Right forelimb (tissue), 1 donor: ENCODE results near the gene LILRA2.
"Not testable (repeated sequence)": the region's sequence is repeated elsewhere in the genome, so short reads cannot be mapped to it uniquely, and the experiment has no call there.

ENCODE experiments used
- DNase-seq: peaks from one replicate; pipeline ENCODE4 v3.0.0-alpha.2; 2018

The LILRA2 gene

DNA sequence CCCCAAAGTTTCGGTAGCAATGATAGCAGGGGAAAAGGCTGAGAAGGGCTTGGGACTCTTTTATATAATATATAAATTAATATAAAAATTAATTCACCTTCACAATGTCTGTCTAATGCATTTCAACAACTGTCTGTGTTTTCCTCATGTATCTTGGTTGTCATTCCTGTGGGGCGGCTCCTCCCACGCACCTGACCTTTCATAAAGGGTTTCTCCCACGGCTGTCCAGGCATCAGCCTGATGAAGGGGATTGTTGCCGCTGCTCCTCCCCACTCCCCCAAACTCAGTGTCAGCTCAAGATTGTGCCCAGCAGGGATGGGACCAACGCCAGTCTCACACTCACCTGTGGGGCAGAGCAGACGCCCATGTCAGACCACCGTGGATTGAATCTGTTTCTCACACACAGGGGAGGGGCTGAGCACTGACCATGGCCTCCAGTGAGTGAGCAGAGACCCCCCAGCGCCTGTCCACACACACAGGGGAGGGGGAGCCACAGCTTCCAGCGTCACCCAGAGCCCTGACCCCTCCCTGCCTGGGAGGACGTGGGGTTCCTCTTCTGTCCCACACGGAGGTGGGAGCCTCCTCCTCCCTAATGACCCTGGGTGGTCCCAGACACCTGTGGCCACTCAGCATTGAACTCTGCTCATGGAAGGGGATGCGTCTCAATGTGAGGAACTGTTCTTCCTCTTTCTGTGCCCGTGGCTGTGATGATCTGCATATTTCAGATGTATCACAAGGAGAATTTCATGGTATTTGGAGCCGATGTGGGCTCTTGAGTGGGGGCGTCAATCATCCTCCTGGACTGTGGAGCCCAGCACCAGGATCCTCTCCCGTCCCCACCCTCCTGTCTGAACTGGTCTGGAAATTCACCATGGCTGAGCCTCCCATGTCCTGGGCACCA lies 1.6 kb upstream of the LILRA2 start:
- DNase-seq, result not testable (repeated sequence)

- no peak for DNase-seq
Measured at GRCh38 chr19:54572696-54573311, 786 bp upstream of the LILRA2 start.

DNA sequence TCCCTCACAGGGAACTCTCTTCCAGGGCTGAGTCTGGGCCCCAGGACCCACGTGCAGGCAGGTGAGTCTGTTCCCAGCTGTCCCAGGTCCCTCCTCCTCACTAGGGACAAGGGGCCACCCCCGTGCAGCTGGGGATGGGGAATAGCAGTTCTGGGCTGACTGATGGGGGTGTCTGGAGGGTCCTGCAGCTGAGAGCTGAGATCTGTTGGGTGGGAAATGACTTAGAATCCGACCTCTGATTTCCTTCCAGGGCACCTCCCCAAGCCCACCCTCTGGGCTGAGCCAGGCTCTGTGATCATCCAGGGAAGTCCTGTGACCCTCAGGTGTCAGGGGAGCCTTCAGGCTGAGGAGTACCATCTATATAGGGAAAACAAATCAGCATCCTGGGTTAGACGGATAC lies 461 bp downstream of the LILRA2 start:
- no peak for DNase-seq

GRCh38 chr19:54574527-54575056 lies 1.0 kb downstream of the LILRA2 start:
- DNase-seq, result no peak

- not testable (repeated sequence) for DNase-seq
Measured at GRCh38 chr19:54575205-54575604, 1.6 kb downstream of the LILRA2 start.

DNA sequence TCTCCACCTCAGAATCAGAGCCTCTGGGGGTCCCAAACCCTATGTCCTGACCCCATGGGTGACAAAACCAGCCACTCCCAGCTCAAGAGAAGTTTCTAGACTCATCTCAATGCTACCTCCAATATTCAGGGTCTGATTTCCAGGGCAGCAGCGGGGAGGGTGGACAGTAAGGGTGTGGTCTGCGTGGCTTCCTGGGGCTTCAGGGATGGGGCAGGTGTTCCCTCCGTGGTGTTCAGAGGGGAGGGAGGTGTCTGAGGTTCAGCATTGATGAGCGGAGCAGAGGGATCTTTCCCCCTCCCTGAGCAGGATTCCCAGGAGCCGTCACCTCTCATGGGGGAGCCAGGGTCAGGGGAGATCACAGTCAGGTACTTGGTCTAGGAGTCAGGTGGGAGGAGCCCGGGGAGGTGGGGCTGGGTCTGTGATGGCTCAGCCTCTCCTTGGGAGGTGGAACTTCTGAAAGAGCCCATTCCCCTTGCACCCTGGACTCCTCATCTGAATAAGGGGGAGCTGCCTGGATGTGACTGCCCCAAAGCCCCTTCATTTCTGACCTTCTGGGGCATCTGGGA lies 2.9 kb downstream of the LILRA2 start:
- DNase-seq, result no peak

DNA sequence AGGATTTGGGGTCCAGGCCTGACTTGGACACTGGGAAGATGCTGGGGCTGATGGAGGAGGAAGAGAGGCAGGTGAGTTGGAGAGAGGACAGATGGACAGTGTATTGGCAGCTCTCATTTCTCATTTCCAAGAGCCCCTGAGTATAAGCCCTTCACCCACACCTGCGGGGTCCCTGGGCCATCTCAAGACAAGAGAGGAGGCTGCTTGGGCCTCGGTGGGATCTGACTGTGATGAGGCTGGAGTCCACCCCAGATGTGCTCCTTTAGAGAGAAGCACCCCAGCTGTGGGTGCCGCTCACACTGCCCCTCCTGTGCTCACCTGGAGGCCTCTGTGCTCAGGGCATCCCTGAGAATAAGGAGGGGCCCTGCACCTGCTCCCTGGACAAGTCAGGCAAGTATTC lies 3.7 kb downstream of the LILRA2 start:
- no peak for DNase-seq

DNA sequence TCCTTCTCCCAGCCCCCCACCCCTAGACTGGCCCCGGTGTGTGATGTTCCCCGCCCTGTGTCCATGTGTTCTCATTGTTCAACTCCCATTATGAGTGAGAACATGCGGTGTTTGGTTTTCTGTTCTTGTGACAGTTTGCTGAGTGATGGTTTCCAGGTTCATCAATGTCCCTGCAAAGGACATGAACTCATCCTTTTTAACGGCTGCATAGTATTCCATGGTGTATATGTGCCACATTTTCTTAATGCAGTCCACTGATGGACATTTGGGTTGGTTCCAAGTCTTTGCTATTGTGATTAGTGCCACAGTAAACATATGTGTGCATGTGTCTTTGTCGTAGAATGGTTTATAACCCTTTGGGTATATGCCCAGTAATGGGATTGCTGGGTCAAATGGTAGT lies 4.7 kb downstream of the LILRA2 start:
- not testable (repeated sequence) for DNase-seq

DNA sequence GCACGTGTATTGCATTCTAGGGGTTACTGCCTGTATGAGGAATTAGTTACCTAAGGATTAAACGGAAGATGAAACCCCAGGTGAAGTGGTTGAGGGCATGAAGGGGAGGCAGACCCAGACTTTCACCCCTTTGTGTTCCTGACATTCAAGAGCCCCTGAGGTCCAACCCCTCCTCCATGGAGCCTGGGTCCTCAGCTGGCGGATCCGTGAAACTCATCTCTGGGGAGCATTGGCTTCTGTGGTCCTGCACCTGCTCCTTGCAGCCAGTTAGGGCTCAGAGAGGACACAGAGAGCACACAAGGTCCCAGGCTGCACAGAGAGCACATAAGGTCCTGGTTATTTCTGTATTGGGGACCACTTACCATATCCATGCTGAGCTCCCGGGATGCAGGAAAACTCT lies 12.8 kb downstream of the LILRA2 start:
- DNase-seq, result no peak

DNA sequence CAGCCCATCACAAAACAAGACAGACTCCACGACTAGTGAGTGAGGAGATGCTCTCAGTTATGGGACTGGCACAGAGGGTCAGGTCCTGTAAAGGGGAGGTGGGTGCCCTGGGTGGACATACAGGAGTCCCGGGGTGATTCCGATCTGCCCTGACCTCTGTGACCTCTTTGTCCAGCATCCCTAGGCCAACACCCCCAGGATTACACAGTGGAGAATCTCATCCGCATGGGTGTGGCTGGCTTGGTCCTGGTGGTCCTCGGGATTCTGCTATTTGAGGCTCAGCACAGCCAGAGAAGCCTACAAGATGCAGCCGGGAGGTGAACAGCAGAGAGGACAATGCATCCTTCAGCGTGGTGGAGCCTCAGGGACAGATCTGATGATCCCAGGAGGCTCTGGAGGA lies 13.4 kb downstream of the LILRA2 start:
- no peak for DNase-seq

DNA sequence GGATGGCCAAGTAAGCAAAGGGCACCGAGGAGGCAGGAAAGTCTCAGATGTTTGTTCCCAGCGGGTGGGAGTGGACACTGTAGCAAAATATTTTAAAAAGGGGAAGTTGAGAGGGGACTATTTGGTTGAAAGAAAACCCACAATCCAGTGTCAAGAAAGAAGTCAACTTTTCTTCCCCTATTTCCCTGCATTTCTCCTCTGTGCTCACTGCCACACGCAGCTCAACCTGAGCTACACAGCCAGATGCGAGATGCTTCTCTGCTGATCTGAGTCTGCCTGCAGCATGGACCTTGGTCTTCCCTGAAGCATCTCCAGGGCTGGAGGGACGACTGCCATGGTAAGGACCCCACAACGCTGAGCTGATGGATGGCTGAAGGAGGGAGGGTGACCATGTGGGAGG lies 19.9 kb downstream of the LILRA2 start, which contains the start of gene LILRA1:
LILRA1 (plus strand) TSS at position 188 of the 400 bp plus-strand sequence. CDS start 613 bp downstream, outside the sequence.
- not testable (repeated sequence) for DNase-seq

DNA sequence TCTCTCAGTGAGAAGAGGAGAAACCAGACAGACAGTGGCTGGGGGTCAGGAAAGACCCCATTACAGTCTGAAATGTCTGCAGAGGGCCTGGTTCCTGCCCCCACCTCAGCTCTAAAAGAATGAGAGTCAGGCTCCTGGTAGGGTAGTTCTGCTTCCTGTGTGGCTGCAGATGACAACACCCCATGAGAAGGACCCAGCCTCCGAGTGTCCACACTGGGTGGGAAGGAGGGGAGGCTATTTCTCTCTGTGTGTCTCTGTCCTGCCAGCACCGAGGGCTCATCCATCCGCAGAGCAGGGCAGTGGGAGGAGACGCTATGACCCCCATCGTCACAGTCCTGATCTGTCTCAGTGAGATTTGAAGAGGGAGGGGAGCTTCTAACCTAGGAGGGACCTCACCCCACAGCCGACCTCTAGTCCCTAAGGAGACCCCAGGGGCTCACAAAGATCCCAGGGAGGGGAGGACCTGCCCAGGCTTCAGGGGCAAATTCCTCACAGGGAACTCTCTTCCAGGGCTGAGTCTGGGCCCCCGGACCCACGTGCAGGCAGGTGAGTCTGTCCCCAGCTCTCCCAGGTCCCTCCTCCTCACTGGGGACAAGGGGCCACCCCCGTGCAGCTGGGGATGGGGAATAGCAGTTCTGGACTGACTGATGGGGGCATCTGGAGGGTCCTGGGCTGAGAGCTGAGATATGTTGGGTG lies 20.5 kb downstream of the LILRA2 start:
- not testable (repeated sequence) for DNase-seq

DNA sequence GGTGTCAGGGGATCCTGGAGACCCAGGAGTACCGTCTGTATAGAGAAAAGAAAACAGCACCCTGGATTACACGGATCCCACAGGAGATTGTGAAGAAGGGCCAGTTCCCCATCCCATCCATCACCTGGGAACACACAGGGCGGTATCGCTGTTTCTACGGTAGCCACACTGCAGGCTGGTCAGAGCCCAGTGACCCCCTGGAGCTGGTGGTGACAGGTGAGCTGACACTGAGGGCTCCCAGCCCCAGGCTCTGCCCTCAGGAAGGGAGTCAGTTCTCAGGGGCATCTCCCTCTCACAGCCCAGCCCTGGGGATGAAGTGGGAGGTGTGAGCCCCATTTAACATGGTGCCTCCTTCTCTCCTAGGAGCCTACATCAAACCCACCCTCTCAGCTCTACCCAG lies 21.1 kb downstream of the LILRA2 start:
- no peak for DNase-seq

DNA sequence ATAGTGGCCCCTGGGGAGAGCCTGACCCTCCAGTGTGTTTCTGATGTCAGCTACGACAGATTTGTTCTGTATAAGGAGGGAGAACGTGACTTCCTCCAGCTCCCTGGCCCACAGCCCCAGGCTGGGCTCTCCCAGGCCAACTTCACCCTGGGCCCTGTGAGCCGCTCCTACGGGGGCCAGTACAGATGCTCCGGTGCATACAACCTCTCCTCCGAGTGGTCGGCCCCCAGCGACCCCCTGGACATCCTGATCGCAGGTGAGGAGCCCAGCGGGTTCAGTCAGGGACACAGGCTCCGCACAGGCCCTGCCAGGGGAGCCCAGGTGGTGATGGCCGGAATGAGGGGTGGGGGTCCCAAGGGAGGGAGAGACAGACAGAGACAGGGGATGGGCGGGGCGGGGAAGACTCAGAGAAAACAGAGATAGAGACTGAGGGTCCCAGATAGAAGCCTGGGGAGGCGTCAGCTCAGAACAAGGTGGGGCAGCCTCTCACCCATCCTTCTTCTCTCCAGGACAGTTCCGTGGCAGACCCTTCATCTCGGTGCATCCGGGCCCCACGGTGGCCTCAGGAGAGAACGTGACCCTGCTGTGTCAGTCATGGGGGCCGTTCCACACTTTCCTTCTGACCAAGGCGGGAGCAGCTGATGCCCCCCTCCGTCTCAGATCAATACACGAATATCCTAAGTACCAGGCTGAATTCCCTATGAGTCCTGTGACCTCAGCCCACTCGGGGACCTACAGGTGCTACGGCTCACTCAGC lies 22.3 kb downstream of the LILRA2 start:
- not testable (repeated sequence) for DNase-seq

DNA sequence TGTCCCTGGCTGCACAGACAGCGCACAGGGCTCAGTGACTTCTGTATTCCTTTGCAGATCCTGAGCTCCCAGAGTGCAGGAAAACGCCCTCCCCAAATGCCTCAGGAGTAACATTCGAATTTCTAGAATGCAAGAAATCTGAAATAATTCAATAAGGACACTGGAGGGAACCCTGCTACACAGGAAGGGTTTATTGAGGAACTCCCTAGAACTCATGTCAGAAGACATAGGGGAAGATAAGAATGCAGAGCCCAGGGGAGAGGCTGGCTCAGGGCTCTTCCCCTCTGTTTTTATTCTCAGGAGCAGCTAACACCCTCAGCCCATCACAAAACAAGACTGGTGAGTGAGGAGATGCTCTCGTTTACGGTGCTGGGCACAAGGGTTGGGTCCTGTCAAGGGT lies 26.6 kb downstream of the LILRA2 start:
- DNase-seq, result no peak

DNA sequence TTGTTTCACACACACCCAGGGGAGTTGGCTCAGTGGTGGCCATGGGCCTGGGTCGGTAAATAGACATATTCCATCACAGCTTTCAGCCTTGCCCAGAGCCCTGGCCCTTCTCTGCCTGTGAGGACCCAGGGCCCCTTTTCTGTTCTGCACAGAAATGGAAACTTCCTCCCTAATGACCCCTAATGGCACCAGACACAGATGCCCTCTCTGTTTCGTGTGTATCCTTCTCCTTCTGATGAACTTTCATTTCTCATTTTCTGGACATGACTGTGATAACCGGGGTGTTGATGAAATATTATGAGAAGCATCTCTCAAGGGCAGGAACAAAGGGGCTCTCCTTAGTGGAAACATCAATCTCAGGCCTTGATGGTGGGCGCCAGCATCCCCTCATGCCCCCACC lies 32.6 kb downstream of the LILRA2 start:
- DNase-seq, result no peak

- no peak for DNase-seq
Measured at GRCh38 chr19:54606891-54607784, 33.5 kb downstream of the LILRA2 start.

- DNase-seq, result no peak
Measured at GRCh38 chr19:54607785-54608150, 34.2 kb downstream of the LILRA2 start.

DNA sequence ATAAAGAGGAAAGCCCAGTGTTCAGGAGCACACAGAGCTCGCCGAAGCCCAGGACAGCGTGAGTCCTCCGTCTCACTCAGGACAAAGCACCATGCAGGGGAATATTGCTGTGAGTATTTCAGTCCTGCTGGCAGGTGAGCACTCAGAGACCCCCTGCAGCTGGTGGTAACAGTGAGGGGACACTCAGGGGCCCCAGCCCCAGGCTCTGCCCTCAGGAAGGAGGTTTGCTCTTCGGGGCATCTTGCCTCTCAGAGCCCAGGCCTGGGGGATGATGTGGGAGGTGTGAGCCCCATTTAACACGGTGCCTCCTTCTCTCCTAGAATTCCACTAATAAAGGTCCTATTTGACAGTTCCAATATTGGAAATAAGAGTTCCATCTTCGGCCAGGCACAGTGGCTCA lies 34.6 kb downstream of the LILRA2 start:
- no peak for DNase-seq

DNA sequence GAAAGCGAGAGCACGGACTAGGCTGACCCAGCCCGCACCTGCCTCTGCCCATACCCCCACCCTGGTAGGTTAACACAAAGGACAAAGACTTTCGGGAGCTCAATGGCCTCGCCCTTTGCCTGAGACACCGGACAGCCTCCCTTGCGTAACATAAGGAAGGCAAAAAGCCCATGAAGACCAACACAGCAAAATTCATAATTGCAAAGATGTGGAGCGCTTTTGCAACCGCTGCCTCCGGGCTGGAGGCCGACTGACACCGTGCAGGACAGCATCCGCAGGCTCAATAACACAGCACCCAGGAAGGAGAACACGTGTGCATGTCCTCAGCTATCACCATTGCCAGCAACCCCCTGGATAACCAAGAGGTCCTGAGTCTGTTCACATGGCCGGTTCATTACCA lies 35.2 kb downstream of the LILRA2 start:
- DNase-seq, result no peak

- DNase-seq, result no peak
Measured at GRCh38 chr19:54609356-54609791, 35.8 kb downstream of the LILRA2 start.
